Measurements from ENCODE around the gene PLPPR1.

The PLPPR1 gene

GRCh38 chr9:101050650-101051049 lies 22.1 kb downstream of the PLPPR1 start:
- DNase-seq = no peak

- DNase-seq = no peak
Measured at GRCh38 chr9:101054657-101055056, 26.1 kb downstream of the PLPPR1 start.

GRCh38 chr9:101055516-101055915 lies 27.0 kb downstream of the PLPPR1 start:
- DNase-seq = no peak

GRCh38 chr9:101062686-101063085 lies 34.2 kb downstream of the PLPPR1 start:
- no peak for DNase-seq

GRCh38 chr9:101063192-101063591 lies 34.7 kb downstream of the PLPPR1 start:
- DNase-seq = no peak

GRCh38 chr9:101064206-101064605 lies 35.7 kb downstream of the PLPPR1 start:
- DNase-seq = no peak

GRCh38 chr9:101065930-101066329 lies 37.4 kb downstream of the PLPPR1 start:
- DNase-seq = no peak

- DNase-seq = no peak
Measured at GRCh38 chr9:101068696-101069095, 40.2 kb downstream of the PLPPR1 start.

- DNase-seq = no peak
Measured at GRCh38 chr9:101072259-101072658, 43.7 kb downstream of the PLPPR1 start.

- no peak for DNase-seq
Measured at GRCh38 chr9:101073122-101073521, 44.6 kb downstream of the PLPPR1 start.

- no peak for DNase-seq
Measured at GRCh38 chr9:101081641-101082040, 53.1 kb downstream of the PLPPR1 start.

- DNase-seq = no peak
Measured at GRCh38 chr9:101083448-101084202, 55.1 kb downstream of the PLPPR1 start.

- DNase-seq = no peak
Measured at GRCh38 chr9:101087426-101087825, 58.9 kb downstream of the PLPPR1 start.

GRCh38 chr9:101092922-101093321 lies 64.4 kb downstream of the PLPPR1 start:
- DNase-seq = no peak

GRCh38 chr9:101093620-101094019 lies 65.1 kb downstream of the PLPPR1 start:
- DNase-seq = no peak

GRCh38 chr9:101094686-101095085 lies 66.2 kb downstream of the PLPPR1 start:
- DNase-seq = no peak

- no peak for DNase-seq
Measured at GRCh38 chr9:101097210-101097609, 68.7 kb downstream of the PLPPR1 start.

GRCh38 chr9:101098392-101098791 lies 69.9 kb downstream of the PLPPR1 start:
- no peak for DNase-seq

GRCh38 chr9:101114317-101114716 lies 85.8 kb downstream of the PLPPR1 start:
- no peak for DNase-seq

- no peak for DNase-seq
Measured at GRCh38 chr9:101115102-101115501, 86.6 kb downstream of the PLPPR1 start.

GRCh38 chr9:101117161-101117560 lies 88.6 kb downstream of the PLPPR1 start:
- DNase-seq = no peak

GRCh38 chr9:101119206-101119819 lies 90.8 kb downstream of the PLPPR1 start:
- peak; percentile 52 for DNase-seq

GRCh38 chr9:101121836-101122399 lies 93.4 kb downstream of the PLPPR1 start:
- DNase-seq = no peak

- no peak for DNase-seq
Measured at GRCh38 chr9:101126556-101126955, 98.0 kb downstream of the PLPPR1 start.

All from right forelimb (tissue), 1 donor.